K562 (cell line): ENCODE measurements around the gene TIAL1.

Experiments used
- ARID3A ChIP-seq: IDR thresholded peaks from 2 replicates; pipeline ENCODE4 v1.6.1; 2012; ENCODE audit warnings: low read depth, low read length, improper control_type of control experiment, borderline replicate concordance
- CTCF ChIP-seq, 3 experiments: IDR thresholded peaks in 2 of 3; conservative IDR thresholded peaks in 1 of 3; 2 replicates each; pipeline ENCODE4 v1.5.1; 2011 to 2012; ENCODE audit warnings: low read length in 3 of 3, mild to moderate bottlenecking in 3 of 3, control low read depth in 2 of 3, improper control_type of control experiment in 1 of 3, inconsistent platforms in 1 of 3, low read depth in 1 of 3, mixed read lengths in 1 of 3, moderate library complexity in 1 of 3; ENCODE audit not compliant: insufficient read depth in 2 of 3
- OTX1 ChIP-seq: fragments of 450-650 bp; formaldehyde crosslinking; IDR thresholded peaks from 2 replicates; pipeline ENCODE4 v1.4.0; 2022; ENCODE audit warnings: mild to moderate bottlenecking
- POLR2A ChIP-seq: fragments of 450-650 bp; conservative IDR thresholded peaks from 2 replicates; pipeline ENCODE4 v1.6.1; 2016
- POLR2AphosphoS2 ChIP-seq: IDR thresholded peaks from 2 replicates; pipeline ENCODE4 v1.6.1; 2012; ENCODE audit warnings: low read length, improper control_type of control experiment
- SREBF2 ChIP-seq: sonication (generic); formaldehyde crosslinking; IDR thresholded peaks from 2 replicates; pipeline ENCODE4 v1.4.0; 2020; ENCODE audit warnings: mild to moderate bottlenecking, missing genetic modification reagents
- TAF7 ChIP-seq: fragments of 450-650 bp; IDR thresholded peaks from 2 replicates; pipeline ENCODE4 v1.6.1; 2016; ENCODE audit warnings: missing genetic modification characterization, missing compliant biosample characterization
- TEAD4 ChIP-seq, 2 experiments: sonication (generic) in 1 of 2; formaldehyde crosslinking in 1 of 2; IDR thresholded peaks; 2 replicates each; pipeline versions ENCODE4 v1.6.1 to v1.8.0; 2012 to 2022; ENCODE audit warnings: borderline replicate concordance in 1 of 2, inconsistent platforms in 1 of 2, low read length in 1 of 2, mild to moderate bottlenecking in 1 of 2, missing genetic modification reagents in 1 of 2
- ZBTB33 ChIP-seq: sonication (generic); formaldehyde crosslinking; IDR thresholded peaks from 2 replicates; pipeline ENCODE4 v1.8.1; 2023; ENCODE audit warnings: mild to moderate bottlenecking, missing genetic modification reagents
- ZNF23 ChIP-seq: fragments of 250-450 bp; sonication (Bioruptor Pico); IDR thresholded peaks from 2 replicates; pipeline ENCODE4 v1.4.0; 2020; ENCODE audit warnings: mild to moderate bottlenecking
- ZNF77 ChIP-seq: fragments of 250-450 bp; sonication (Bioruptor Pico); IDR thresholded peaks from 2 replicates; pipeline ENCODE4 v1.5.0; 2020

- TF ChIP-seq CTCF (IDR thresholded peaks at IDR 0.05 in 2 of 3, conservative IDR thresholded peaks at IDR 0.05 in 1 of 3; ENCODE audit: insufficient read depth in 2 of 3, low read depth in 1 of 3, low read length in 3 of 3) = no peak
- no peak for TF ChIP-seq POLR2AphosphoS2
- TF ChIP-seq ZNF77 = no peak
- TF ChIP-seq POLR2A = no peak
- no peak for TF ChIP-seq TEAD4 (IDR thresholded peaks at IDR 0.05; ENCODE audit: low read length)
- TF ChIP-seq TEAD4 (CRISPR knock-in tag; IDR thresholded peaks at IDR 0.05; ENCODE audit: borderline replicate concordance) = no peak
- no peak for TF ChIP-seq SREBF2
- no peak for TF ChIP-seq ZNF23 (CRISPR knock-in tag)
- TF ChIP-seq TAF7 (tag) = no peak
- no peak for TF ChIP-seq OTX1 (CRISPR knock-in tag)
- no peak for TF ChIP-seq ARID3A
- TF ChIP-seq ZBTB33 (CRISPR knock-in tag) = no peak
Measured at GRCh38 chr10:119619215-119619614, 22.5 kb upstream of the TIAL1 start.
